Endothelial cell of hepatic sinusoid (primary cell): ENCODE results near the gene COQ7.

ENCODE experiments used
- in situ Hi-C: cut with HindIII; loops from 2 replicates; pipeline ENCODE4 v1.10.0; 2017; ENCODE audit warnings: low sequenced_read_pairs

Gene COQ7

DNA sequence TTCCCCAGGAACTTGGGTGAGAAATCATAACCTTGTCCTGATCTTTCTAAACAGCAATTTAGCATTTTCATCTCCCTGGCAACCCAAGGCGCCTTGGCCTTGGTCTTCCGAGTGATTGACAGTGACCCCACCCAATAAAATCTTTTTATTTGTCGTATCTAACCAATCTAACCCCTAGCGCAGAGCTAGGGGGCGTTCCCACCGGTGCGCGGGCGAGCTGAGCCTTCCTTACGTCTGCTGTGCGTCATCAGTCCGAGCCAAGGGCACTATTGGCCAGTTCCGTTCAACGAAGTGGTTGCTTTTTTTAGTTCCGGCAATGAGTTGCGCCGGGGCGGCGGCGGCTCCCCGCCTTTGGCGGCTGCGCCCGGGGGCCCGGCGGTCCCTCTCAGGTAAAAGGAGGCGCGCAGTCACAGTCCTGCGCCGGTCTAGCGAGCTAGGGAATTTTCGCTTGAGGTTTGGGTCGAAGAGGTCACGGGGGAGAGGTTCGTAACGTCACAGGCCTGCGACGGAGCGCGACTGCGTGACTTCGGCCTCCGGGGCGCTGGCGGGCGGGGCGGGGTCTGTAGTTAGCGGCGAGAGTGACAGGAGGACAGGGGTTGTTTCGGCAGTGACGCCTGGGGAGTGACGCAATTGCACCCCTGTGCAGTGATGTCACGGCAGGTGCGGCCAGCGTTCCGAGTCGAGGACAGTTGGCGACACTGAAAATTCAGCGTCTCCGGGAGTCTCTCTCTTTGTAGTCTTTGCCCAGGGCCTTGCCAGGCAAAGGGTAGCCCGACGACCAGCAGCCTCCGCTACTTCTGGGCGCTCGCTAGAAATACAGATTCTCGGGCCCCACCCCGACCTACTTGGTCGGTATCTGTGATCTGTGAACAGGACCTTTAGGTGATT lies at the start of gene COQ7:
Gene COQ7 (plus strand): TSS at position 266 of the 888 bp plus-strand sequence. CDS start 51 bp downstream, at position 317.
- in situ Hi-C loops, result no loop called here

DNA sequence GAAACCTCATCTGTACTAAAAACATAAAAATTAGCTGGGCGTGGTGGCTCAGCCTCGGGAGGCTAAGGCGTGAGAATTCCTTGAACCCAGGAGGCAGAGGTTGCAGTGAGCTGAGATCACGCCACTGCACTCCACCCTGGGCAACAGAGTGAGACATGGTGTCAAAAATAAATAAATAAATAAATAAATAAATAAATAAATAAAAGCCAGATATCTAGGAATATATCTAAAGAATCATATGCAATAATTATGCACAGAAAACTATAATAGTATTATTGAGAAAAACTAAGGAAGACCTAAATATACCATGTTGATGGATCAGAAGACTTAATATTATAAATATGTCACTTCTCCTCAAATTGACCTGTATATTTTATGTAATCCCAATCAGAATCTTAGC lies 46.7 kb upstream of the COQ7 start:
- in situ Hi-C loops, result no loop called here

DNA sequence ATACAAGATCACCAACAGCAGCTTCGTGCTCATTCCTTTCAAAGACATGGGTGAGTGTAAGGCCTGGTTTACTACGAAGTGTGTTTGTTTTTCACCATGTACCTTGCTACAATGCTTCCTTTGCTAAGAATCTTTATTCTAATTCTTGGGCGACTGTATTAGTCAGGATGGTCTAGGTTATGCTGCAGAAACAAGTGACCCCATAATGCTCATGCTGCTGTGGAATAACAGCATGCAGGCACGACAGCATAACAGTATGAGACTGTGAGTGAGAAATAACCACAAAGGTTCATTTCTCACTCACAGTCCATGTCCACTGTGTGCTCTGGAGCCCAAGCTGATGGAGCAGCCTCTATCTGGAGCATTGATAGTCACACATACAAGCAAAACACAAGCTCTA lies 45.7 kb upstream of the COQ7 start:
- in situ Hi-C loops, result no loop called here

DNA sequence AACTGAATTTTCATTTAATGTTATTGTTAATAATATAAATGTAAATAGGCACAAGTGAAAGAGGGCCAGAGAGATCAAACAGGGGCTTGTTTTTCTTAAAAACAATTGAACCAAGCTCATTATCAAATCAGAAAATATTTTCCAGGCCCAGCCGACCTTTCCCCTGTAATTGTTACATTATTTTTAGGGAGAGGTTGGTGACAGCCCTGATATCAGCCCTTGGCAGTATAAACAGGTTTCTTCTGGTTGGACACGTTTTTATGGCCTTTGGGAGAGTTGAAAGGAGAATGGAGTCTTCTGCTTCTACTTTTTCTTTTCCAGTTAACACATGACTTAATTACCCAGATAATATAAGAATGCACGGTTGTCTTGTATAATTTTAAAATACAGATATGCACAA lies 40.0 kb upstream of the COQ7 start:
- in situ Hi-C loops, result no loop called here

DNA sequence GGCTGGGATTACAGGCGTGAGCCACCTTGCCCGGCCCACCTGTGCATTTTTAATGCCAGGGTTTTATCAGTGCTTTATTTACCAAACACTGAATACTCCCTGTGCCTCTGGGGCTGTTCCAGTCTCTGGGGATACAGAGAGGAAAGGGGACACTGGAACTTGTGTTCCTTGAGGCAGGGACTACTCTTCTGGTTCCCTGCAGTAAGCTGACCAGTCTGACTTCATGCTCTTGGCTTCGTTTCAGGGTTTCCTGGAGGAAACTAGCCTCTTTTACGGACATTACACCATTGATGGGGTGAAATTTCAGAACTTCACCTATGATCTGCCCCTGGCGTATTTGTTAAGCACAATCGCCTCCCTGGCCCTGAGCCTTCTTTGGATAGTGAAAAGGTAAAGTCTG lies 37.4 kb upstream of the COQ7 start:
- in situ Hi-C loops, result no loop called here

DNA sequence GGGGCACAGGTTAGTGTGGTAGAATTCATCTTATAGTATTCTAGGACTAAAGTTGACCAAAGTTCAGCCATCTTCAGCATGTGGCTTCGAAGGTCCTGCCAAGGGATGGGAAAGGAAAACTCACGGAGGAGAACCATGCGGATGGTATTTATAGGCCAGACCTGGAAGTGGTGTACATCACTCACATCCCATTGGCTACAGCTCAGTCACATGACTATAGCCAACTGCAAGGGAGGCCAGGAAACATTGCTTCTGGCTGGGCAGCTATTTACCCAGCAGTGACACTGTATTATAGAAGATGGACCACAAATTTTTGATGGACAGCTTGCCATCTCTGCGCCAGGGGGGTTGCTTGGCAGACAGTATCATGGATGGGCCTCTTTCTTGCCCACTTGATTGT lies 35.7 kb upstream of the COQ7 start:
- in situ Hi-C loops, result no loop called here

DNA sequence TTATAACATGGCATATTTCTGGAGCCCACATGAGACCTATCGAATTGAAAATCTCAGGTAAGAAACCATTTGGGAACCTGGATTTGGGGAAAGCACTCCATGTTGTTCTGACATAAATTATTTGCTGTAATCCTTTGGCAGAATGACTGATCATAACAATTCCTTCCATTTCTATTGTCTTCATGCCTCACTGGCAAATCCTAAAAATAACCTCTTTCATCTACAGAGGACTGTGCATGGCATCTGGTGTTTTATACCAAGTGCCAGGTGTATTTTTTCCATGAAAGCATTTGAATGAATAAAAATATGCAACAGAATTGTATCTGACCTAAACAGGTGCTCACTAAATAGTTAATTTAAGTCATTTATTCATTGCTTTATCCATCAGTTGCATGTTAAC lies 33.7 kb upstream of the COQ7 start:
- in situ Hi-C loops, result no loop called here

DNA sequence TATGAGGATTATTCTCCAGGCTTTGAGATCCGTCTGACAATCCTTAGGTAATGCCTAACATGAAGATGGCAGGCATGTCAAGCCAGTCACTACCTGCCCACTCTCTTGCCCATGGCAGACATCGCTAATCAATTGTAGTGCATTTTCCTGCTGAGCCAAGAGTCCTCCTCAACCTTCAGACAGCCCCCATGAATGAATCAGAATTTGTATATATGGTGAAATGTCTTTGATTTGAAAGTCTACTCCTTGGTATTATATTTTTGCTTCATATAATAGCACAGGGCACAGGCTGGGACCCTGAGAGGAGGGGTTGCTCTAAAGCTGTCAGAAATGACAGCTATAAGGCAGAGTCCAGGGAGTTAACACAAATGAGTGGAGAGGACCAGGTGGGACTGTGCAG lies 27.0 kb upstream of the COQ7 start:
- in situ Hi-C loops, result no loop called here

DNA sequence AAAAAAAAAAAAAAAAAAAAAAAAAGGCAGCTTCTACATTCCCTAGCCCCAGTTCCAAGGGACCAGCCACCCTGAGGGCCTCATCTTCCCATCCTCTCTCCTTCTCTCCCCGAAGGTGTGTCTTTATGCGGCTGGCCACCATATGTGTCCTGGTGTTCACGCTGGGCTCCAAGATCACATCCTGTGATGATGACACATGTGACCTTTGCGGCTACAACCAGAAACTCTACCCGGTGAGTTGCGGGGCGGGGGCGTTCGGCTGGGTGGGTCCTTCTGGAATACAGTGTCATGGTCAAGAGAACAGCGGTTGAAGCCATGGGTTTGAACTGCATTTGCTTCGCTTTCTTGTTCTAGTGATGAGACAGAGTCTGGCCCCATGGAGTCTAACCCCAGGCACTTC lies 22.6 kb upstream of the COQ7 start:
- in situ Hi-C loops, result no loop called here

DNA sequence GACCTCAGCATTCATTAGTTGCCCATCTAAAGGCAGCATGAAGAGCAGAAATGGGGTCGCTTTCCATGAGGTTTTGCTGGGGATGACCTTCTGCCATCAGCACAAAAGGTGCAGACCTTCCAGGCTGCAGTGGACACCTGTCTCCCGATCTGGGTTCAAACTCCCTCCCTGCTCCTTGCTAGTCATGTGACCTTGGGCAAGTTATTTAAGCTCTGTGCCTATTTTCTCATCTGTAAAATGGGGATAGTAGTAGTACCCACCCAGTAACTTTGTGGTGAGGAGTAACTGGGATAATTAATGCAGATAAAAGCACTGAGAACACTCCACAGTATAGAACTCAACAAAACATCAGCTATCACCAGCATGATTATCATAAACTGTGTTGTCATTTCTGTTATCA lies 21.4 kb upstream of the COQ7 start:
- in situ Hi-C loops, result no loop called here

DNA sequence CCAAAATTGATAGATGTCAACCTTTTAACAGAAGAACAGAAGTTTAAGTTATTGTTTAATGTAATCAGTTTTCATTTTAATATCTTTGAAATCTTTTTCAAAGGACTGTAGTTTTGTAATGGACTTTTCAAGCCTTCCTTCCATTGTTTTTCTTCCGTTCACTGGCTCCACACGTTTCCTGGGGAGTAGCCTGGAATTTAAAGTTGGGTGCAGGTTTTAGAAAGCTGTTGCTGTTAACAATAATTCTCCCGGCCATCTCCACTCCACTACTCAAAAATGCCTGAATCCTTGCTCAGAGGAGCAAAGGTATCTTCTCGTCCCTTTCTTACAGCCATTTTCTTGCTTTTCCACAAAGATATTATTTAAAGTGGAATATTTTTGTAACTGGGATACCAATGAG lies 4.7 kb upstream of the COQ7 start:
- in situ Hi-C loops, result no loop called here

DNA sequence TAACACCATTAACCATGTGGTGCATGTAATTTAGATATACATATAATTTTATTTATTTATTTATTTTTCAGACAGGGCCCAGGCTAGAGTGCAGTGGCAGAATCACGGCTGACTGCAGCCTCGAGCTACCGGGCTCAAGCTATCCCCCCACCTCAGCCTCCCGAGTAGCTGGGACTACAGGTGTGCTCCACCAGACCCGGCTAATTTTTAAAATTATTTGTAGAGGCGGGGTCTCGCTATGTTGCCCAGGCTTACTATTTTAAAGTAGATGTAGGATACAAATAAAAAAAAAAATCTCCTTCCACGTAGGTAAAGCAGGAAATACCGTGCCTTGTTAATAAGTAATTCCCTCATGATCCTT lies 446 bp upstream of the COQ7 start:
- in situ Hi-C loops, result no loop called here

DNA sequence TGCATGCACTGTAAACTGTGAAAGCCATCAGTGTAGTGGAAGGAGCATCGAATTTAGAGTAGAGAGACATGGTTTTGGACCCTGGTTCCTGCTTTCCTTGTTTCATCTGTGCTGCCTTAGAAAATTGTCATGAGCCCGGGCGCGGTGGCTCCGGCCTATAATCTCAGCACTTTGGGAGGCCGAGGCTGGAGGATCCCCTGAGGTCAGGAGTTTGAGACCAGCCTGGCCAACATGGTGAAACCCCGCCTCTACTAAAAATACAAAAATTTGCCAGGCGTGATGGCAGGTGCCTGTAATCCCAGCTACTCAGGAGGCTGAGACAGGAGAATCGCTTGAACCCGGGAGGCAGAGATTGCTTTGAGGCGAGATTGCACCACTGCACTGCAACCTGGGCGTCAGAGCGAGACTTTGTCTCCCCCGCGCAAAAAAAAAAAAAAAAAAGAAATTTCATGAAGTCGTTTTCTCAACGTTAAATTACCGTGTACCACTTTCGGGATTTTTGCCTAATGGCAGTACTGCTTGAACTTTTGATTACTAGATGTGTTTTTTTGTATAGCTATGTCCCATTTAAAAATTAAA lies 912 bp downstream of the COQ7 start:
- in situ Hi-C loops, result no loop called here

DNA sequence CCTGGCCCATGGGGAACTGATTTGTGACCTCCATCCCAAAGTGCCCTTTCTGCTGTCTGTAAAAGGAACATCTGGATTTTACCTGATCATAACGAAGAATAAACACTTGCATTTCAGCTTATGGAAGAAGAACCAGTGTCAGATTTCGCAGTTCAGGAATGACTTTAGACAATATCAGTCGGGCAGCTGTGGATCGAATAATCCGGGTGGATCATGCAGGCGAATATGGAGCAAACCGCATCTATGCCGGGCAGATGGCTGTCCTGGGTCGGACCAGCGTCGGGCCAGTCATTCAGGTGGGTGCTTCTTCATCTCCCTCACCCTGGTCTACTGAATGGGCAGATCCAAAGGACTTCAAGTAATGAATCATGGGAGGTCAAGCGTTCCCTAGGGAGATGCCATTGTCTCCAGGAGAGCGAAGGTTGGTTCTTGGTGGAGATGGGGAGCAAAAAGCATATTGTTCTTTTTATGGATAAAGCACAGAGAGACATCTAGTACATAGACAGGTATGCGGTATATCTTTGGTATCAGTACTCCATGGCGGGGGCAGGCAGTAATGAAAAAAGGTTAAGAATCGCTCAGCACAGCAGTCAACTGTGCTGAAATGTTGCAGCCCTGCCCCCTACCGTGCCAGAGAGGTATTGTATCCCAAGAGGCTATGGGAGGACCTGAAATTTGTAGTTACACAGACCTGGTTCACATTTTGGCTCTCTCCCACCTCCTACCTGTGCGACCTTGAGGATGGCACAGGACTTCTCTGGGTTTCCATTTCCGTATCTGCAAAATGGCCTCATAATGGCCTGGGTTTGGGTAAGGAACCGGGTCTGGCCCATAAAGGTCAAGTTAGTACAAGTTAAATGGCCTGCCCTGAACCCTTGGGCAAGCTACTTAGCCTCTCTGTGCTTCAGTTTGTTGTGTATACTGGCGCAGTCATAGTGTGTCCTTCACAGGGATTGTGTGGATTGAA lies 4.7 kb downstream of the COQ7 start:
- in situ Hi-C loops, result no loop called here

DNA sequence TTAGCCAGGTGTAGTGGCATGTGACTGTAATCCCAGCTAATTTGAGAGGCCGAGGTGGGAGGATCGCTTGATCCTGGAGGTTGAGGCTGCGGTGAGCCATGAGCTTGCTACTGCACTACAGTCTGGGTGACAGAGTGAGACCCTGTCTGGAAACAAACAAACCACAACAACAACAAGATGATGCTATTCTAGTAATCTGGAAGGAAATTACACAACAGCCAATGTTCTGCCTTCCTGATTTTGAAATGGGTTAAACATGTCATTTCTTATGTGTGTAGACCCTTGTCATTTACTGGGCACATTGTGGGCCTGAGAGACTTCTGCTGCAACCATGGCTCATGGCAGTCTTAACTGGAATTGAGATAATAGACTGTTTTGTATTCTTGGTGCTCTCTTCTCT lies 5.9 kb downstream of the COQ7 start:
- in situ Hi-C loops, result no loop called here

DNA sequence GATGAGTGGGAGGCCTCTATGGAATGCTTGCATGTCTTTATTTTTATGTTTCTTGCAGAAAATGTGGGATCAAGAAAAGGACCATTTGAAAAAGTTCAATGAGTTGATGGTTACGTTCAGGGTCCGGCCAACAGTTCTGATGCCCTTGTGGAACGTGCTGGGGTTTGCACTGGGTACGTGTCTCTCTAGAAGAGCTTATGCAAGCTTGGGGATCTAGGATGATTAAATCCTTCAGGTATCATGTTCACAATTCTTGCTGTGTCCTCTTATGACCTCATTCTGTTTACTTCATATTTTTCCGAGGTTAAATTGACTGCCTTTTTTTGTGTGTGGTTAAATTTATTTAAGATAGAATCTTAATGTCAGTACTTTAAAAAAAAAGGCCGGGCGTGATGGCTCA lies 6.4 kb downstream of the COQ7 start:
- in situ Hi-C loops, result no loop called here

DNA sequence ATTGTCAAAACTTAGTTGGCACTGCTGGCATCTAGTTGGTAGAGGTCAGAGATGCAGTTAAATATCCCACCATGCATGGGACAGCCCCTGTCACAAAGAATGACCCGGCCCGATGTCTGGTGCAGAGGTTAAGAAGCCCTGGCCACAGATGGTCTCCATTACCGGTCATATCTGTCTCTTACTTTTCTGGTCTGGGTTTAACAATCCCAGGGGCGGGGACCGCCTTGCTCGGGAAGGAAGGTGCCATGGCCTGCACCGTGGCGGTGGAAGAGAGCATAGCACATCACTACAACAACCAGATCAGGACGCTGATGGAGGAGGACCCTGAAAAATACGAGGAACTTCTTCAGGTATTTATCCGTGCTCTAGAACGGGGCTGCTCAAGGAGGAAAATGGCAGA lies 8.1 kb downstream of the COQ7 start:
- in situ Hi-C loops, result no loop called here

DNA sequence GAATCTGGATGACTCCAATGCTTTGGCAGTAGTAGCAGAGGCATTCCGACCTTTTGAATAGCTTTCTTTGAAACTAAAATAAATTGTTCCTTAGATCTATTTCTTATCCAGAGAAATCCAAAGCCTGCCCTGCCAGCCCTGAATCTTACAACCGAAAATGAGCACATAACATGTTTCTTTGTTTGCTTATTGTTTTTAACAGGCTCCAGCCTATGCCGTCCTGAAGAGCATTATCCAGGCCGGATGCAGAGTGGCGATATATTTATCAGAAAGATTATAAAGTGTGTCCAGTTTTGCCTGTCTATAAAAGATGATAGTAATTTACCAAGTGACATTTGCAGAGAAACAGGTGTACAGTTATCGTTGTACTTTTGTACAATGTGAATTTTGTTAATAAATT lies 10.5 kb downstream of the COQ7 start:
- in situ Hi-C loops, result no loop called here

DNA sequence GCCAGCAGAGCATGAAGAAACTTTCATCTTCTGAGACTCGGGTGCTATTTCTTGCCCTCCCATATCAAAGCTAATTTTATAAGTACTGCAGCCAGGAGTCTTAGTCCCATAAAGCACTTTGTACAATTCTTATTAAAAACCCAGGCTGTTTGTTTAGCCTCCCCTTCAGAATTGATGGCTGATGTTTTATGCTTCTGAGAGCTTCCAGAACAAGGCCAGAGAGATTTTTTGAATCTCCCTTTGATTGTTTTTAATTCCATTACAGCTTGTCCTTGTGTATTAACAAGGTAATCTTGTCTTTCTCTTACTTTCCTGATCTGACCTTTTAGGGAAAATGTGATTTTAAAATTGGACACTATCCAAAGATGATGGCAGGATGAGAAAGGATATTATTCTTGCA lies 16.3 kb downstream of the COQ7 start:
- in situ Hi-C loops, result no loop called here

DNA sequence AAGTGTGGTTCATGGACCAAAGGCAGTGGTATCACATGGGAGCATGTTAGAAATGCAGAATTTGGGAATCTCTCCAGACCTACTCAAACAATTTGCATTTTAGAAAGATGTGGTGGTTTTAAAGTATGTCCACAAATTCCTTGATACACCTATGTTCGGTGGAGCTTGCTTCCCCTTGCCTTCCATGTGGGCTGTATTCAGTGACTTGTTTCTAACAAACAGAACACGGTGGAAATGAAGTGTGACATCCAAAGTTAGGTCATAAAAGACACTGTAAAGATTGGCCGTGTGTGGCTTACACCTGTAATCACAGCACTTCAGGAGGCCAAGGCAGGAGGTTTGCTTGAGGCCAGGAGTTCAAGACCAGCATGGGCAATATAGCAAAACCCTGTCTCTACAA lies 16.7 kb downstream of the COQ7 start:
- in situ Hi-C loops, result no loop called here

DNA sequence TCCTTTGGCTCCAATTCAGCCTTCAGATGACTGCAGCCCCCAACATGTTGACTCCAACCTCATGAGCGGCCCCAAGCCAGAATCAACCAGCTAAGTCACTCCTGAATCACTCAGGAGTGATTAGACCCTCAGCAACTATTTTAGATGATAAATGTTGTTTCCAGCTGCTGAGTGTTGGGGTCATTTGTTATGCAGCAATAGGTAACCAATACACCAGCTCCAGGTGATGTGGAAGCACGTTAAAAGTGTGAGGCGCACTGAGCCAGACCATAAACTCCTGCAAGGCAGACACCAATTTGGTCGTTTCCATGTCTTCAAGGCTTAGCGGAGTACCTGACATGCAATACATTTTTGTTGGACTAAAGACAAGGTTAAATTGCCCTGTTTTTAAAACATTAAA lies 17.5 kb downstream of the COQ7 start:
- in situ Hi-C loops, result no loop called here
